Measurements from ENCODE around the gene CDR2. TPM values are rescaled to one million over a fixed set of nuclear protein-coding genes. Genes with fewer than 3 reads are reported as not detected.

The CDR2 gene
- total RNA-seq: 6.2 and 6.7 TPM in 2 replicates

DNA sequence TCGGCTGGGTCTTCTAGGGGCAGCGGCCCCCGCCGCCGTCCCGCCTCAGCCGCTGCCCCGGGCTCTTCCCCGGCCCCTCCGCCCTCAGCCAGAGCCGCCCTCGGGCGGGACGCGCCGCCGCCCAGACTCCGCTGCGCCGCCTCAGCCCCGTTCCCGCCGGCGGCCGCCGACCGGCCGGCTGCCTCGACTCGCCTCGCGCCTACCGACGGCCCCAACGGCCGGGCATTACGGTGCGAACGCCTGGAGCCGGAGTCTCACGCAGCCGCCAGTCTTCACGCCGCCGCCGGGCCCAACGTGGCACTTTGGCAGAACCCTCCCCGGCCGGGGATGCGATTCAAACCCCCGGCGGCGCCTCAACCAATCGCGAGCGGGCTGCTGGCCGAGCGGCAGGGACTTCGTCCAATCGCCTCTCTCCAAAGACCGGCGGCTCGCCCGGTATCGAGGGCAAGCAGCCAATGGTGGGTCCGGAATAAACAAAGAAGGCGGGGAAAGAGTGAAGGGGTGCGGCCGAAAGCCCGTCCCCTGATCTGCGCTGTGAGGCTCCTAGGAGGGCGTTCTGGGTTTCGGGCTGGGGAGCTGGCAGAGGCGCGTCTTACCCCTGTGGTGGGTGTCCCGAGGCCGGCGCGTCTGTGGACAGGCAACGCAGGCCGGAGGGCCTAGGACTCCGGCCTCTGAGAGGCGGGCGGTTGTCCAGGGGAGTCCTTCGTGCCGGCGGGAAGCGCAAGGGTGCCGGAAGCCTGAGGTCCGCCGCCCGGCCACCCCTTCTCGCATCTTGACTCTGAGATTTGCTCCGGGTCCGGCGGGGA lies at the start of gene CDR2:
CDR2 (minus strand) TSS at position 309 of the 806 bp plus-strand sequence. CDS start 310 bp downstream, outside the sequence.
- ChIA-PET POLR2A (interaction anchor here (0.6 to 1.0 kb wide), 2 partner anchors 13 to 17 kb away, joined by 3 read pairs; no protein-coding TSS in a partner anchor), CTCF (interaction anchor here (1.1 kb wide), 1 partner anchor 1217 kb away, joined by 3 read pairs; no protein-coding TSS in a partner anchor)
- TF ChIP-seq, protein P1, sequence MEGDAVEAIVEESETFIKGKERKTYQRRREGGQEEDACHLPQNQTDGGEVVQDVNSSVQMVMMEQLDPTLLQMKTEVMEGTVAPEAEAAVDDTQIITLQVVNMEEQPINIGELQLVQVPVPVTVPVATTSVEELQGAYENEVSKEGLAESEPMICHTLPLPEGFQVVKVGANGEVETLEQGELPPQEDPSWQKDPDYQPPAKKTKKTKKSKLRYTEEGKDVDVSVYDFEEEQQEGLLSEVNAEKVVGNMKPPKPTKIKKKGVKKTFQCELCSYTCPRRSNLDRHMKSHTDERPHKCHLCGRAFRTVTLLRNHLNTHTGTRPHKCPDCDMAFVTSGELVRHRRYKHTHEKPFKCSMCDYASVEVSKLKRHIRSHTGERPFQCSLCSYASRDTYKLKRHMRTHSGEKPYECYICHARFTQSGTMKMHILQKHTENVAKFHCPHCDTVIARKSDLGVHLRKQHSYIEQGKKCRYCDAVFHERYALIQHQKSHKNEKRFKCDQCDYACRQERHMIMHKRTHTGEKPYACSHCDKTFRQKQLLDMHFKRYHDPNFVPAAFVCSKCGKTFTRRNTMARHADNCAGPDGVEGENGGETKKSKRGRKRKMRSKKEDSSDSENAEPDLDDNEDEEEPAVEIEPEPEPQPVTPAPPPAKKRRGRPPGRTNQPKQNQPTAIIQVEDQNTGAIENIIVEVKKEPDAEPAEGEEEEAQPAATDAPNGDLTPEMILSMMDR (IDR thresholded peaks at IDR 0.05): no peak
- peak; percentile 95 for ATAC-seq (ENCODE audit: low read depth)
- peaks cover 22% of the 10 kb centered on the region for H3K4me1 Mint-ChIP-seq
- no peaks in the 10 kb centered on the region for H3K27me3 Mint-ChIP-seq
- H3K27ac Mint-ChIP-seq: peak within 1 kb of the TSS; percentile 70
- H3K9me3 Mint-ChIP-seq: no peaks in the 10 kb centered on the region
- peak; percentile 90 for DNase-seq
- intact Hi-C loops (cut with micrococcal nuclease): loop anchor here (1.0 to 5.0 kb wide), 3 partner anchors 77 to 182 kb away; partner anchors contain the start of genes EEF2K and POLR3E
- peaks cover 3% of the 10 kb centered on the region for H3K36me3 Mint-ChIP-seq (ENCODE audit: low read depth)
- H3K4me3 Mint-ChIP-seq: peak within 1 kb of the TSS; percentile 94

DNA sequence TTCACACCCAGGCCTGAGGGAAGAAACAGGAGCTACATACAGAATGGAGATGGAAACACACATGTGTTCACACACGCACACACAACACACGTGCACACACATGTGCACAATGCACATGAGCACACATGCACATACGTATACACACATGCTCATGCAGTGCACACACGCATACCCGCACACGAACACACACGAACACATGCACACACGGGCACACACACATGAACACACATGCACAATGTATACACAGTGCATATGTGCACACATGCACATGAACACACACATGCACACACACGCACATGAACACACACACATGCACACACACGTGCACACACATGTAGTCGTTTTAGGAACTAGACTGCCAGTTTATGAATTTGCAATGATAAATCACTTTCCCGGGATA lies 49.3 kb upstream of the CDR2 start:
- POLR2A ChIA-PET: interaction anchor here (0.6 kb wide), 1 partner anchor 1549 kb away, joined by 5 read pairs; no protein-coding TSS in a partner anchor
- Mint-ChIP-seq H3K27me3 (no peaks in the 10 kb centered on the region), H3K27ac (no peak overlapping the region)

DNA sequence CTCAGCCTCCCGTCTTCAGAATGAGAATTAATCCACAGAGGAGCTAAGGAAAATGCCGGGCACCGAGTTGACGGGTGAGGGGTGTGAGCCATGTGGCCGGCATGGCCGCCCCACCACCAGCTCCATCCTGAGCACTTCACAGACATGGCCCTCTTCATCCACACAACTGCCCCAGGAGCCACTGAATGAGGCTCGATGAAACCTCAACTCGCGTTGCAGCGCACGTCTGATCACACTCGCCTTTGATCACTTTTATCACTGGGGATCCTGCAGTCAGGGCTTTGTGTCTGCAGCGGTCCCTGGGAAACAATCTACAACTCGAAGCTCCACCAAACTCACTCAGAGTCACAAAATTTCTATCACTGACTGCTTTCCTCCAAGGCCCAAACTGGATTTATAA lies 46.7 kb upstream of the CDR2 start:
- intact Hi-C loops (cut with micrococcal nuclease): no loop called here
- CTCF ChIA-PET: no interaction called here
- Mint-ChIP-seq H3K27me3 (no peaks in the 10 kb centered on the region), H3K4me1 (no peaks in the 10 kb centered on the region), H3K4me3 (no peak overlapping the region), H3K36me3 (ENCODE audit: low read depth) (peaks cover 61% of the 10 kb centered on the region), H3K27ac (no peak overlapping the region), H3K9me3 (no peaks in the 10 kb centered on the region)
- no peak for DNase-seq
- TF ChIP-seq, protein P1 (IDR thresholded peaks at IDR 0.05): no peak
- POLR2A ChIA-PET: no interaction called here
- no peak for ATAC-seq (ENCODE audit: low read depth)

More for the DNA sequence above, 49.3 kb upstream of the CDR2 start:
- CTCF ChIA-PET: no interaction called here
- intact Hi-C loops (cut with micrococcal nuclease): no loop called here
- ATAC-seq (ENCODE audit: low read depth) (no peak), DNase-seq (no peak)
- Mint-ChIP-seq H3K36me3 (ENCODE audit: low read depth) (peaks cover 73% of the 10 kb centered on the region), H3K4me3 (no peak overlapping the region), H3K9me3 (no peaks in the 10 kb centered on the region), H3K4me1 (no peaks in the 10 kb centered on the region)
- TF ChIP-seq, protein P1 (IDR thresholded peaks at IDR 0.05): no peak

DNA sequence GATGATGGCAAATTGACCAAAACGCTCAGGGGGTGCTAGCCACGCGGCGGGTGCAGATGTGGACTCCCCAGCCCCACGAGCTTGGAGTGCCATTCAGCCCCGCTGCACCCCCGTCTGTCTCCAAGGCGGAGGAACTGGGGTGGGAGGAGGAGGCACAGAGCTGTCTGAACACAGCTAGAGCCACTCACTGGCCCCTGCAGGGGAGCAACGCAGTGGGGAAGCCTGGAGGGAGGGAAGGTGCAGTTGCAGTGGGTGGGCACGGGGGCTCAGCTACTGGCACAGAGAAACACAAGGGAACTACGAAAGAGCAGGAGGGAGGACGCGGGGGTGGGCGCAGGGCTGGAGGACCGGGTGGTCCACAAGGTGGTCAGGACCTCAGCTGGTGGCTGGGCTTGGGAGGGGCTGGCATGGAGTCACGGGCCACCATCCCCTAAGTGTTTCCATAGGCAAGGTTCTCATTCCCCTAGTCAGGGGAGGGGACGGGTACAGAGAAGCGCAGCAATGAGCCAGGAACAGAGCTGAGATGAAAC lies 46.3 kb upstream of the CDR2 start:
- ChIA-PET POLR2A (no interaction called here), CTCF (no interaction called here)
- TF ChIP-seq, protein P1 (IDR thresholded peaks at IDR 0.05): no peak
- no peak for ATAC-seq (ENCODE audit: low read depth)
- no peak for DNase-seq
- intact Hi-C loops (cut with micrococcal nuclease): no loop called here
- Mint-ChIP-seq H3K36me3 (ENCODE audit: low read depth) (peaks cover 56% of the 10 kb centered on the region), H3K4me3 (no peak overlapping the region), H3K27me3 (no peaks in the 10 kb centered on the region), H3K27ac (no peak overlapping the region), H3K9me3 (no peaks in the 10 kb centered on the region), H3K4me1 (no peaks in the 10 kb centered on the region)

DNA sequence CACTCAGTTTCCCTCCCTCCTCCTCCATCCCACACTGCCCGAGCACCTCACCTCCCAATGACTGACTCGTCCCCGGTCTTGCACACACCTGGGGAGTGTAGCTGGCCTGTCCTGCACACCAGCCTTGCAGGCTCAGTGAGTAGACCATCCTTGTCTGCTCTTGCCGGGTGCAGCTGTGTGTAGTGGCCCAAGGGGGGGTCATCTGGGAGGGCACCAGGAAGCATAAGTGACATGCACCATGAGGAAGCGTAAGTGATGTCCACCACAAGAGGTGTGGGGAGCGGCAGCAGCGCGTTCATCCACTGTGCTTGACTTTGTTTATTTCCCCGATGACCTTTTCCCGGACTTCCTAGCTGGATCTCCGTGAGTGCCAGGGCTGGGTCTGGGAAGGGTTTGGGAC lies 45.5 kb upstream of the CDR2 start:
- Mint-ChIP-seq H3K4me3 (no peak overlapping the region), H3K4me1 (no peaks in the 10 kb centered on the region), H3K27ac (no peak overlapping the region), H3K27me3 (no peaks in the 10 kb centered on the region), H3K36me3 (ENCODE audit: low read depth) (peaks cover 52% of the 10 kb centered on the region), H3K9me3 (no peaks in the 10 kb centered on the region)
- intact Hi-C loops (cut with micrococcal nuclease): no loop called here
- ChIA-PET CTCF (no interaction called here), POLR2A (no interaction called here)
- ATAC-seq (ENCODE audit: low read depth) (no peak), DNase-seq (no peak)
- TF ChIP-seq, protein P1 (IDR thresholded peaks at IDR 0.05): no peak

Data from activated B cell treated with CpG ODN at 0.5 μM for 24 hours (primary cell).